WTC11 (cell line): ENCODE results near the gene MYOM3.

Experiments
- CREM ChIP-seq: sonication (generic); formaldehyde crosslinking; IDR thresholded peaks from 2 replicates; pipeline ENCODE4 v1.8.1; 2022; ENCODE audit warnings: mild to moderate bottlenecking, missing genetic modification reagents, moderate library complexity
- ESRRA ChIP-seq: sonication (generic); formaldehyde crosslinking; IDR thresholded peaks from 2 replicates; pipeline ENCODE4 v1.8.1; 2022; ENCODE audit warnings: mild to moderate bottlenecking, missing genetic modification reagents, borderline replicate concordance
- KAT7 ChIP-seq: sonication (generic); formaldehyde crosslinking; IDR thresholded peaks from 2 replicates; pipeline ENCODE4 v1.8.1; 2023; ENCODE audit warnings: missing genetic modification reagents, mild to moderate bottlenecking, borderline replicate concordance
- NR3C1 ChIP-seq: sonication (generic); formaldehyde crosslinking; conservative IDR thresholded peaks from 2 replicates; pipeline ENCODE4 v1.8.1; 2023; ENCODE audit warnings: low read depth, mild to moderate bottlenecking, missing genetic modification reagents
- SOX15 ChIP-seq: fragments of 250-450 bp; sonication (Bioruptor Pico); IDR thresholded peaks from 2 replicates; pipeline ENCODE4 v1.9.0; 2021; ENCODE audit warnings: mild to moderate bottlenecking
- TF ChIP-seq, protein P1 (sequence below): fragments of 200-600 bp; IDR thresholded peaks from 2 replicates; pipeline ENCODE4 v1.8.0; 2022; ENCODE audit warnings: antibody characterized with exemption
- TF ChIP-seq, protein P2 (sequence below): sonication (generic); formaldehyde crosslinking; IDR thresholded peaks from 2 replicates; pipeline ENCODE4 v1.8.1; 2022; ENCODE audit warnings: missing genetic modification reagents, borderline replicate concordance
- TF ChIP-seq, protein P3 (sequence below): sonication (generic); formaldehyde crosslinking; IDR thresholded peaks from 2 replicates; pipeline ENCODE4 v1.8.1; 2023; ENCODE audit warnings: mild to moderate bottlenecking, missing genetic modification reagents, moderate library complexity
- TF ChIP-seq, protein P4 (sequence below): sonication (generic); formaldehyde crosslinking; IDR thresholded peaks from 2 replicates; pipeline ENCODE4 v1.8.0; 2023; ENCODE audit warnings: missing genetic modification reagents
- TF ChIP-seq, protein P5 (sequence below): sonication (generic); formaldehyde crosslinking; IDR thresholded peaks from 2 replicates; pipeline ENCODE4 v1.8.1; 2023; ENCODE audit warnings: mild to moderate bottlenecking, missing genetic modification reagents, moderate library complexity
- TF ChIP-seq, protein P6 (sequence below): fragments of 250-450 bp; sonication (Bioruptor Pico); IDR thresholded peaks from 2 replicates; pipeline ENCODE4 v1.9.0; 2021; ENCODE audit warnings: mild to moderate bottlenecking
- TF ChIP-seq, protein P7 (sequence below): sonication (generic); formaldehyde crosslinking; conservative IDR thresholded peaks from 2 replicates; pipeline ENCODE4 v1.8.1; 2022; ENCODE audit warnings: mild to moderate bottlenecking, missing genetic modification reagents
- TF ChIP-seq, protein P8 (sequence below): sonication (generic); formaldehyde crosslinking; IDR thresholded peaks from 2 replicates; pipeline ENCODE4 v1.8.0; 2022; ENCODE audit warnings: mild to moderate bottlenecking, missing genetic modification reagents

DNA sequence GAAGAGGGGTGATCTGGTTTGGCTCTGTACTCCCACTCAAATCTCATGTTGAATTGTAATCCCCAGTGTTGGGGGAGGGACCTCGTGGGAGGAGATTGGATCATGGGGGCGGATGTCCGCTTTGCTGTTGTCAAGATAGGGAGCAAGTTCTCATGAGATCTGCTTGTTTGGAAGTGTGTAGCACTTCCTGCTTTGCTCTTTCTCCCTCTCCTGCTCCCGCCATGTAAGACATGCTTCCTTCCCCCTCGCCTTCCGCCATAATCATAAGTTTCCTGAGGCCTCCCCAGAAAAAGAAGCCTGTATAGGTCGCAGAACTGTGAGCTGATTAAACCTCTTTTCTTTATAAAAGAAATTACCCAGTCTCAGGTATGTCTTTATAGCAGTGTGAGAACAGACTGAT lies 27.9 kb downstream of the MYOM3 start:
- no peak for TF ChIP-seq NR3C1 (CRISPR knock-in tag)
- TF ChIP-seq, protein P1, sequence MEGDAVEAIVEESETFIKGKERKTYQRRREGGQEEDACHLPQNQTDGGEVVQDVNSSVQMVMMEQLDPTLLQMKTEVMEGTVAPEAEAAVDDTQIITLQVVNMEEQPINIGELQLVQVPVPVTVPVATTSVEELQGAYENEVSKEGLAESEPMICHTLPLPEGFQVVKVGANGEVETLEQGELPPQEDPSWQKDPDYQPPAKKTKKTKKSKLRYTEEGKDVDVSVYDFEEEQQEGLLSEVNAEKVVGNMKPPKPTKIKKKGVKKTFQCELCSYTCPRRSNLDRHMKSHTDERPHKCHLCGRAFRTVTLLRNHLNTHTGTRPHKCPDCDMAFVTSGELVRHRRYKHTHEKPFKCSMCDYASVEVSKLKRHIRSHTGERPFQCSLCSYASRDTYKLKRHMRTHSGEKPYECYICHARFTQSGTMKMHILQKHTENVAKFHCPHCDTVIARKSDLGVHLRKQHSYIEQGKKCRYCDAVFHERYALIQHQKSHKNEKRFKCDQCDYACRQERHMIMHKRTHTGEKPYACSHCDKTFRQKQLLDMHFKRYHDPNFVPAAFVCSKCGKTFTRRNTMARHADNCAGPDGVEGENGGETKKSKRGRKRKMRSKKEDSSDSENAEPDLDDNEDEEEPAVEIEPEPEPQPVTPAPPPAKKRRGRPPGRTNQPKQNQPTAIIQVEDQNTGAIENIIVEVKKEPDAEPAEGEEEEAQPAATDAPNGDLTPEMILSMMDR = no peak
- no peak for TF ChIP-seq SOX15
- TF ChIP-seq, protein P2, sequence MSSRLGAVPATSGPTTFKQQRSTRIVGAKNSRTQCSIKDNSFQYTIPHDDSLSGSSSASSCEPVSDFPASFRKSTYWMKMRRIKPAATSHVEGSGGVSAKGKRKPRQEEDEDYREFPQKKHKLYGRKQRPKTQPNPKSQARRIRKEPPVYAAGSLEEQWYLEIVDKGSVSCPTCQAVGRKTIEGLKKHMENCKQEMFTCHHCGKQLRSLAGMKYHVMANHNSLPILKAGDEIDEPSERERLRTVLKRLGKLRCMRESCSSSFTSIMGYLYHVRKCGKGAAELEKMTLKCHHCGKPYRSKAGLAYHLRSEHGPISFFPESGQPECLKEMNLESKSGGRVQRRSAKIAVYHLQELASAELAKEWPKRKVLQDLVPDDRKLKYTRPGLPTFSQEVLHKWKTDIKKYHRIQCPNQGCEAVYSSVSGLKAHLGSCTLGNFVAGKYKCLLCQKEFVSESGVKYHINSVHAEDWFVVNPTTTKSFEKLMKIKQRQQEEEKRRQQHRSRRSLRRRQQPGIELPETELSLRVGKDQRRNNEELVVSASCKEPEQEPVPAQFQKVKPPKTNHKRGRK (CRISPR knock-in tag) = no peak
- TF ChIP-seq ESRRA (CRISPR knock-in tag) = no peak
- no peak for TF ChIP-seq CREM
- TF ChIP-seq, protein P3, sequence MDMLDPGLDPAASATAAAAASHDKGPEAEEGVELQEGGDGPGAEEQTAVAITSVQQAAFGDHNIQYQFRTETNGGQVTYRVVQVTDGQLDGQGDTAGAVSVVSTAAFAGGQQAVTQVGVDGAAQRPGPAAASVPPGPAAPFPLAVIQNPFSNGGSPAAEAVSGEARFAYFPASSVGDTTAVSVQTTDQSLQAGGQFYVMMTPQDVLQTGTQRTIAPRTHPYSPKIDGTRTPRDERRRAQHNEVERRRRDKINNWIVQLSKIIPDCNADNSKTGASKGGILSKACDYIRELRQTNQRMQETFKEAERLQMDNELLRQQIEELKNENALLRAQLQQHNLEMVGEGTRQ = no peak
- TF ChIP-seq, protein P4, sequence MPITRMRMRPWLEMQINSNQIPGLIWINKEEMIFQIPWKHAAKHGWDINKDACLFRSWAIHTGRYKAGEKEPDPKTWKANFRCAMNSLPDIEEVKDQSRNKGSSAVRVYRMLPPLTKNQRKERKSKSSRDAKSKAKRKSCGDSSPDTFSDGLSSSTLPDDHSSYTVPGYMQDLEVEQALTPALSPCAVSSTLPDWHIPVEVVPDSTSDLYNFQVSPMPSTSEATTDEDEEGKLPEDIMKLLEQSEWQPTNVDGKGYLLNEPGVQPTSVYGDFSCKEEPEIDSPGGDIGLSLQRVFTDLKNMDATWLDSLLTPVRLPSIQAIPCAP (CRISPR knock-in tag) = no peak
- TF ChIP-seq, protein P5, sequence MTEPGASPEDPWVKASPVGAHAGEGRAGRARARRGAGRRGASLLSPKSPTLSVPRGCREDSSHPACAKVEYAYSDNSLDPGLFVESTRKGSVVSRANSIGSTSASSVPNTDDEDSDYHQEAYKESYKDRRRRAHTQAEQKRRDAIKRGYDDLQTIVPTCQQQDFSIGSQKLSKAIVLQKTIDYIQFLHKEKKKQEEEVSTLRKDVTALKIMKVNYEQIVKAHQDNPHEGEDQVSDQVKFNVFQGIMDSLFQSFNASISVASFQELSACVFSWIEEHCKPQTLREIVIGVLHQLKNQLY (CRISPR knock-in tag) = no peak
- TF ChIP-seq KAT7 (CRISPR knock-in tag) = no peak
- TF ChIP-seq, protein P6, sequence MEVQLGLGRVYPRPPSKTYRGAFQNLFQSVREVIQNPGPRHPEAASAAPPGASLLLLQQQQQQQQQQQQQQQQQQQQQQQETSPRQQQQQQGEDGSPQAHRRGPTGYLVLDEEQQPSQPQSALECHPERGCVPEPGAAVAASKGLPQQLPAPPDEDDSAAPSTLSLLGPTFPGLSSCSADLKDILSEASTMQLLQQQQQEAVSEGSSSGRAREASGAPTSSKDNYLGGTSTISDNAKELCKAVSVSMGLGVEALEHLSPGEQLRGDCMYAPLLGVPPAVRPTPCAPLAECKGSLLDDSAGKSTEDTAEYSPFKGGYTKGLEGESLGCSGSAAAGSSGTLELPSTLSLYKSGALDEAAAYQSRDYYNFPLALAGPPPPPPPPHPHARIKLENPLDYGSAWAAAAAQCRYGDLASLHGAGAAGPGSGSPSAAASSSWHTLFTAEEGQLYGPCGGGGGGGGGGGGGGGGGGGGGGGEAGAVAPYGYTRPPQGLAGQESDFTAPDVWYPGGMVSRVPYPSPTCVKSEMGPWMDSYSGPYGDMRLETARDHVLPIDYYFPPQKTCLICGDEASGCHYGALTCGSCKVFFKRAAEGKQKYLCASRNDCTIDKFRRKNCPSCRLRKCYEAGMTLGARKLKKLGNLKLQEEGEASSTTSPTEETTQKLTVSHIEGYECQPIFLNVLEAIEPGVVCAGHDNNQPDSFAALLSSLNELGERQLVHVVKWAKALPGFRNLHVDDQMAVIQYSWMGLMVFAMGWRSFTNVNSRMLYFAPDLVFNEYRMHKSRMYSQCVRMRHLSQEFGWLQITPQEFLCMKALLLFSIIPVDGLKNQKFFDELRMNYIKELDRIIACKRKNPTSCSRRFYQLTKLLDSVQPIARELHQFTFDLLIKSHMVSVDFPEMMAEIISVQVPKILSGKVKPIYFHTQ (CRISPR knock-in tag) = no peak
- TF ChIP-seq, protein P7, sequence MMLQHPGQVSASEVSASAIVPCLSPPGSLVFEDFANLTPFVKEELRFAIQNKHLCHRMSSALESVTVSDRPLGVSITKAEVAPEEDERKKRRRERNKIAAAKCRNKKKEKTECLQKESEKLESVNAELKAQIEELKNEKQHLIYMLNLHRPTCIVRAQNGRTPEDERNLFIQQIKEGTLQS (CRISPR knock-in tag) = no peak
- TF ChIP-seq, protein P8, sequence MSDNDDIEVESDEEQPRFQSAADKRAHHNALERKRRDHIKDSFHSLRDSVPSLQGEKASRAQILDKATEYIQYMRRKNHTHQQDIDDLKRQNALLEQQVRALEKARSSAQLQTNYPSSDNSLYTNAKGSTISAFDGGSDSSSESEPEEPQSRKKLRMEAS (CRISPR knock-in tag) = no peak
